HG02571 (cell line): Measurements from ENCODE around the gene CPAMD8.

Experiments
- ATAC-seq: cut with Tn5 transposase; IDR thresholded peaks from one replicate; pipeline ENCODE4 v1.9.1; 2021; ENCODE audit warnings: mild to moderate bottlenecking, moderate library complexity; ENCODE audit not compliant: unreplicated experiment

CPAMD8 gene

GRCh38 chr19:16921766-16922591, 104.6 kb downstream of the CPAMD8 start:
- ATAC-seq = no peak

GRCh38 chr19:16920816-16921529, 105.6 kb downstream of the CPAMD8 start:
- ATAC-seq = no peak

- no peak for ATAC-seq
These were observed 107.1 kb downstream of the CPAMD8 start for GRCh38 chr19:16919496-16919895.

GRCh38 chr19:16917401-16917800, 109.2 kb downstream of the CPAMD8 start:
- ATAC-seq = no peak

GRCh38 chr19:16915734-16916133, 110.9 kb downstream of the CPAMD8 start:
- ATAC-seq = no peak

DNA sequence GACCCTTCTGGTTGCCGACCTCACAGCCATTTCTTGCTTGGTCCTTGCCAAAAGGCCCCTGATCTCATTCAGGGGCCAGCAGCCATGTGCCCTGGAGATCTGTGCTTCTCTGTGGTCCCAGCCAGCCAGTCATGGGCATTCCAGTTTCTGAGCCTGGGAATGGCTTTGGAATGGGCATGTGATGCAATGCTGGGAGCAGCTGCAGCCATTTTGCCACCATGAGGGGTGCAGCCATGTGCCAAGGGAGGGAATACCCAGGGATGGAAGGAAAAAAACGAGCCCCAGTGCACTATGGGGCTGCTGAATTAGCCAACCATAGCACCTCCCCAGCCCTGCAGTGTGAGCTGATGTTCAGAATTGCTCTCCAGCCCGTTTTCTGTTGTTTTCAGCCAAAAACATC, 111.5 kb downstream of the CPAMD8 start:
- no peak for ATAC-seq

DNA sequence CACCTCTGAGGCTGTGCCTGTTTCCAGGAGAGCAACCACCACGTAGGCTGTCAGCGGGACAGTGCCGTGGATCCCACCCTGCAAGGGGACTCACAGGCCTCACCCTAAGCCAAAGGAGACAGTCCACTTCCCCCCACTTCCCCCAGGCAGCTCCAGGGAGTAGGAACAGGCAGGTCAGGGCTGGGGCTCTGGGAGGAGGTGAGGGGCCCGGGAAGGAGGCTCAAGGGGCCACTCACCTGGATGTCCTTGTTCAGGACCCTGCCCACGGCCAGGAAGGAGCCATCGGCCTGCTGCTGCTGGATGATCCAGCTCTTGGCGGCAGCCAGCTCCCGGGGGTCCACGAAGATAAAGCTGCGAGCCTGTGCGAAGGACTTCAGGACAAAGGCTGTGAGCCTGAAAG, 112.2 kb downstream of the CPAMD8 start:
- ATAC-seq = no peak

DNA sequence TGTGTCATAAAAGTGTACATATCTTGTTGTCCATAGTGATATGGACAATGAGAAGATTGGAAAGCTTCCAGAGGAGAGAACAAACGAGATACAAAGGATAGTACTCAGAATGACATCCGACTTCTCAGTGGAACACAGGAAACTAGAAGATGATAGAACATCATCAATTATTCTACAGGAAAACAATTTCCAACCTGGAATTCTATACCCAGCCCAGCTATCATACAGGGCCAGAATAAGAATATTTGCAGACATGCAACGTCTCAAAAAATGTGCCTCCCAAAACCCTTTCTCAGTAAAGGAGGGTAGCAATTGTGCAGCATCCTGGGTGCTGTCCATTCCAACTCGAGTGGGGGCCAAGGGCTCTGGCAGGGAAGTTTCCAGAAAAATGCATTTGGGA, 113.8 kb downstream of the CPAMD8 start:
- ATAC-seq = no peak

DNA sequence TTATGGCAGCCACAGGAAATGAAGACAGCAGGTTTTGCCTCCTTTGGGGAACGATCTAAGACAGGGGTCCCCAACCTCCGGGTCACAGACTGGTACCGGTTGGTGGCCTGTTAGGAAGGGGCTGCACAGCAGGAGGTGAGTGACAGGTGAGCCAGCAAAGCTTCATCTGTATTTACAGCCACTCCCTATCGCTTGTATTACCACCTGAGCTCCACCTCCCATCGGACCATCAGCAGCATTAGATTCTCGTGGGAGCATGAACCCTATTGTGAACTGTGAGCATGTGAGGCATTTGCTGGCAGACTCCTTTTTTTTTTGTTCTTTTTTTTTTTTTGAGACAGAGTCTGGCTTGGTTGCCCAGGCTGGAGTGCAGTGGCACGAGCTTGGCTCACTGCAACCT, 115.6 kb downstream of the CPAMD8 start:
- no peak for ATAC-seq

GRCh38 chr19:16908759-16909158, 117.9 kb downstream of the CPAMD8 start:
- ATAC-seq = no peak

DNA sequence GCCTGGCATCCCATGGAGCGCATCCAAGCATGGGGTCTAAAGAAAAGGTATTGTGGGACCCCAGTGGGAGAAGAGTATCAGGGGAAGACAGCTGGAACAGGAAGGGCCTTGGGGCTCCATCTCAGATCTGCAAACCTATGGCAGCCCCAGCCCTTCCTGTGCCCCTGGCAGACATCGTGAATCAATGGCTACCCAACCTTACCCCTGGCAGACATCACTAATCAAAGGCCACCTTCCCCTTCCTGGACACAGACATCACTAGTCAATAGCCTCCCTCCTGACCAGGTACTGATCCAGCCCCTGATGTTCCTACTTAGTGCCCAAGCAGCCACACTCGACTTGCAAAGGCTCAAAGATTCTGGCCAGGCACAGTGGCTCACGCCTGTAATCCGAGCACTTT, 122.0 kb downstream of the CPAMD8 start:
- no peak for ATAC-seq

DNA sequence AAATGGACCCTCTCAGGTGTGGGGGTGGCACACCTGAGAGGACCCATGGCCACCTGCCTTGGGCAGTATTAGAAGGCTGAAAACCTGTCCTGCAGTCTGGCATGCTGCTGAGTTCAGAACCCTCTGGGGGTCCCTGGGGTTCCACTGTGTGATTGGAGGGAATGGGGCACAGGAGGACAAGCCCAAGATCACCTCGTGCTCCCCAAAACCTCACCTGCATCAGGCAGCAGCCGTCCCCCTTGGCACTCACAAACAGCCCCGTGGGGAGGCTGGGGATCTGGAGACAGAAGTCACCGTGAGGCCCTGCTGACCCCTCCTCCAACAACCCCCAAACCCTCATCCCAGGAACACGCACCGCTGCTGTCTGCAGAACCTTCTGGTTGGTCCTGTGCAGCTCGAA, 123.3 kb downstream of the CPAMD8 start:
- no peak for ATAC-seq

- ATAC-seq = no peak
These were observed 124.1 kb downstream of the CPAMD8 start for GRCh38 chr19:16902545-16902944.

DNA sequence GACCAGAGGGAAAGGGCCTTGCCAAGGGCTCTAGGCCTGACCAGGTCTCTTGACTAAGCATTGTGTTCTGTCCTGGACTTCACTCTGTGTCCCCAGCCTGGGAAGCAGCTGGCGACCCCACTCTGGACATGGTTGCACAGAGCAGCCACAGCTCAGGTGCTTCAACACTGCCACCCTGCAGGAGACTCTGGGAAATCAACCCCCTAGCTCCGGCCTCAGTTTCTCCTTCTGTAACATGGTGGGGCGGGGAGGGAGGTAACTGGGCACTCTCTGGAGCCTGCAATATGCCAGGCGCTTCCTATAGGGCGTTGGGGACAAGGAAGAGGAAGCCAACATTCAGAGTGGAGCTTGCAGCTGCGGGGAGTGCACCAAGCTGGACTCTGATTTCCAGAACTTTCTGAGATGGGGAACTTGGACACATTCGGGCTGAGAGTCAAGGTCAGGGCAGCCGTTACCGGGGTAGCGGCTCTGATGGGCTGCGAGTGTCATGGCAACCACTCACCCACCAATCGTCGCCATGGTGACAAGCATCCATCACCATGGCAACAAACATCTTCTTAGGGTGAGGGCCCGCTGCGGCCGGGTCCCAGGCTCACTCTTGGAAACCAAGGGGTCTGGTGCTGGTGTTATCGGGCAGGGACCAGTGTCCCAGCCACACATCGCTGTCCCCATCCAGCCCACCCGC, 125.0 kb downstream of the CPAMD8 start:
- ATAC-seq = no peak

- no peak for ATAC-seq
These were observed 127.0 kb downstream of the CPAMD8 start for GRCh38 chr19:16899566-16900075.

GRCh38 chr19:16898361-16899015, 128.1 kb downstream of the CPAMD8 start:
- no peak for ATAC-seq

- no peak for ATAC-seq
These were observed 128.8 kb downstream of the CPAMD8 start for GRCh38 chr19:16897856-16898161.

- ATAC-seq = peak; percentile 37
These were observed 129.4 kb downstream of the CPAMD8 start for GRCh38 chr19:16897029-16897855.

DNA sequence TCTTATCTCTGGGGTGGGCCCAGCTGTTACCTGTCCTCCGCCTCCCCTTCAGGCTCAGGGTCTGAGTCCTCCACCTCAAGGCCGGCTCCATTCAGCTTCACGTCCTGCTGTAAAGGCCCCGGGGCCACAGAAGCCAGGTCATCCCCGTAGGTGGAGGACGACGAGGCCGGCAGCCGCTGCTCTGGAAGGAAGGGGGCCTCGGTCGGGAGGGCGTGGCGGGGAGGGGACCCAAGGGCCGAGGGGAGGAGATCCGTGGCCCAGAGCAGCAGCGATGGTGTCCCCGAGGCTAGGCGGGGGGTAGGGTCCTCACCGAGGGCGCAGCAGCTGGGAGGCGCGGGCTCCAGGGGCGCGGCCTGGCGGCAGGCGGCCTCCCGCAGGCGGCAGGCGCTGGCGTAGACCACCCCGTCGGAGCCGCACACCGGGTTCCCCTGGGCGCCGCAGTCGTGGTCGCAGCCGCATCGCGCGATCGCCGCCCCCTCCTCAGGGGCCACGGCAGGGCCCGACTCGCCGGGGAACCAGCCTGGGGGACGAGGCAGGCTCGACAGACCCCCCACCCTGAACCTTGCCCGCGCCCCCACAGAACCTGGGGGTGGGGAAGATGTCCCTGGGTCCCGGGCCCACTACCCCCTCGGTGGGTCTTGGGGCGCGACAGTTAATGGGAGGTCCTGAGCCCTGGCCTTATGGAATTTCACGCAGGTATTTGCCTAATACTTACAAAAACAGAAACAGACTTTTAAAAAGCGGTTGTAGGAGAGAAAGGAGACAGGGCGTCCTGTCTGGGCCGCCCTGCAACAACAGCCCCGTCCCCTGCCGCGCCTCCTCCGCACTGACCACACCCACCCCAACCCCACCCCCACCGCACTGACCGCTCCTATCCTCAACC, 130.2 kb downstream of the CPAMD8 start:
- peak; percentile 30 for ATAC-seq
